IMR-90 (cell line): ENCODE measurements around the gene IL2RA. TPM values are rescaled to one million over a fixed set of nuclear protein-coding genes. Genes with fewer than 3 reads are reported as not detected.

Experiments
- ATAC-seq: fragments of 200-7000 bp; cut with Tn5 transposase; 2 replicates; pipeline ENCODE4 v1.9.1; 2020; ENCODE audit warnings: low read depth, mild to moderate bottlenecking, moderate library complexity
- BruUV-seq: library from RNA; stranded (reverse); fragments of 400-500 nt; replicated peaks from 2 replicates; lab custom pipeline; 2021; lab: Mats Ljungman, UMichigan
- CTCF ChIA-PET: fragments of 300-600 bp; formaldehyde crosslinking; extraction: SDS; loops from one replicate; lab custom pipeline; 2021; ENCODE audit warnings: antibody characterized with exemption; lab: Yijun Ruan, JAX
- POLR2A ChIA-PET: fragments of 300-600 bp; sonication (Branson Sonifier 250); formaldehyde crosslinking; loops from one replicate; lab custom pipeline; 2022; ENCODE audit warnings: antibody characterized with exemption; ENCODE audit not compliant: unreplicated experiment; lab: Charles Lee
- DNase-seq: peaks from one replicate; pipeline ENCODE4 v3.0.0; 2013
- H2AFZ ChIP-seq: replicated peaks from 2 replicates; pipeline ENCODE3; 2013; ENCODE audit warnings: low read length, mild to moderate bottlenecking; ENCODE audit not compliant: poor library complexity
- H2AK5ac ChIP-seq: 2 replicates; pipeline ENCODE4 v1.6.1; 2013; ENCODE audit warnings: low read depth, low read length, inconsistent platforms
- H2AK9ac ChIP-seq: replicated peaks from 2 replicates; pipeline ENCODE3; 2013; ENCODE audit warnings: mild to moderate bottlenecking, low read depth, low read length, moderate library complexity; ENCODE audit not compliant: poor library complexity
- H2BK120ac ChIP-seq: 2 replicates; pipeline ENCODE4 v1.6.1; 2013; ENCODE audit warnings: low read depth, low read length, inconsistent platforms
- H2BK15ac ChIP-seq: 3 replicates; pipeline ENCODE4 v1.6.1; 2013; ENCODE audit warnings: low read depth, low read length, inconsistent platforms
- H2BK20ac ChIP-seq: 2 replicates; pipeline ENCODE4 v1.6.1; 2013; ENCODE audit warnings: low read depth, mild to moderate bottlenecking, inconsistent platforms, low read length, moderate library complexity
- H2BK5ac ChIP-seq: 2 replicates; pipeline ENCODE4 v1.6.1; 2013; ENCODE audit warnings: mild to moderate bottlenecking, low read depth, low read length, inconsistent platforms; ENCODE audit not compliant: poor library complexity, severe bottlenecking
- H3K14ac ChIP-seq: replicated peaks from 2 replicates; pipeline ENCODE4 v1.6.1; 2013; ENCODE audit warnings: low read depth, low read length, inconsistent platforms
- H3K18ac ChIP-seq: 2 replicates; pipeline ENCODE4 v1.6.1; 2013; ENCODE audit warnings: low read depth, low read length, control low read depth
- H3K23ac ChIP-seq: 2 replicates; pipeline ENCODE4 v1.6.1; 2013; ENCODE audit warnings: low read depth, low read length, inconsistent platforms
- H3K27ac ChIP-seq: 2 replicates; pipeline ENCODE4 v1.5.1; 2013; ENCODE audit warnings: mild to moderate bottlenecking, control low read depth, low read length; ENCODE audit not compliant: insufficient read depth
- H3K27me3 ChIP-seq: 2 replicates; pipeline ENCODE4 v1.6.1; 2013; ENCODE audit warnings: low read length; ENCODE audit not compliant: control insufficient read depth, insufficient read depth
- H3K36me3 ChIP-seq: 2 replicates; pipeline ENCODE4 v1.6.1; 2013; ENCODE audit warnings: low read length, mixed read lengths; ENCODE audit not compliant: control insufficient read depth, insufficient read depth
- H3K4ac ChIP-seq: 2 replicates; pipeline ENCODE4 v1.6.1; 2013; ENCODE audit warnings: low read depth, low read length, inconsistent platforms
- H3K4me1 ChIP-seq: 2 replicates; pipeline ENCODE4 v1.6.1; 2013; ENCODE audit warnings: low read length, mixed read lengths; ENCODE audit not compliant: control insufficient read depth, insufficient read depth
- H3K4me2 ChIP-seq: 2 replicates; pipeline ENCODE4 v1.6.1; 2013; ENCODE audit warnings: low read depth, mild to moderate bottlenecking, control low read depth, low read length, moderate library complexity
- H3K4me3 ChIP-seq: 2 replicates; pipeline ENCODE4 v1.5.1; 2013; ENCODE audit warnings: low read depth, mild to moderate bottlenecking, control low read depth, low read length, moderate library complexity; ENCODE audit not compliant: insufficient read depth
- H3K56ac ChIP-seq: 2 replicates; pipeline ENCODE4 v1.6.1; 2013; ENCODE audit warnings: low read length, inconsistent platforms; ENCODE audit not compliant: insufficient read depth; ENCODE audit errors: extremely low read depth
- H3K79me1 ChIP-seq, 2 experiments: 2 replicates each; pipeline ENCODE4 v1.6.1; 2013; ENCODE audit warnings: low read length in 2 of 2, inconsistent platforms in 1 of 2, low read depth in 1 of 2
- H3K9ac ChIP-seq: 2 replicates; pipeline ENCODE4 v1.6.1; 2013; ENCODE audit warnings: low read depth, low read length, control low read depth
- H3K9me1 ChIP-seq: 2 replicates; pipeline ENCODE4 v1.6.1; 2013; ENCODE audit warnings: low read length, inconsistent platforms; ENCODE audit not compliant: insufficient read depth
- H3K9me3 ChIP-seq: 2 replicates; pipeline ENCODE4 v1.6.1; 2013; ENCODE audit warnings: low read length; ENCODE audit not compliant: control insufficient read depth, insufficient read depth
- H4K20me1 ChIP-seq: 2 replicates; pipeline ENCODE4 v1.6.1; 2013; ENCODE audit warnings: low read length, inconsistent platforms; ENCODE audit not compliant: insufficient read depth
- H4K5ac ChIP-seq: 2 replicates; pipeline ENCODE4 v1.6.1; 2013; ENCODE audit warnings: mild to moderate bottlenecking, low read depth, low read length, control low read depth
- H4K8ac ChIP-seq, 2 experiments: 2 replicates each; pipeline ENCODE4 v1.6.1; 2013; ENCODE audit warnings: low read depth in 2 of 2, low read length in 2 of 2, control low read depth in 1 of 2, inconsistent platforms in 1 of 2
- H4K91ac ChIP-seq: 2 replicates; pipeline ENCODE4 v1.6.1; 2013; ENCODE audit warnings: low read depth, low read length, inconsistent platforms; ENCODE audit not compliant: insufficient read depth
- BHLHE40 ChIP-seq: fragments of 150-350 bp; IDR thresholded peaks from 2 replicates; pipeline ENCODE4 v1.6.1; 2016; ENCODE audit warnings: mild to moderate bottlenecking, low read depth, low read length
- CEBPB ChIP-seq: IDR thresholded peaks from 2 replicates; pipeline ENCODE4 v1.6.1; 2012; ENCODE audit warnings: low read depth, low read length, improper control_type of control experiment
- CHD1 ChIP-seq: IDR thresholded peaks from 2 replicates; pipeline ENCODE4 v1.6.1; 2012; ENCODE audit warnings: low read depth, low read length, improper control_type of control experiment
- FOS ChIP-seq: fragments of 150-350 bp; IDR thresholded peaks from 2 replicates; pipeline ENCODE4 v1.6.1; 2016; ENCODE audit warnings: low read depth, low read length
- MAFK ChIP-seq: IDR thresholded peaks from 2 replicates; pipeline ENCODE4 v1.6.1; 2012; ENCODE audit warnings: low read depth, low read length, improper control_type of control experiment
- MAZ ChIP-seq: IDR thresholded peaks from 2 replicates; pipeline ENCODE4 v1.6.1; 2012; ENCODE audit warnings: low read depth, mild to moderate bottlenecking, low read length, improper control_type of control experiment, moderate library complexity, borderline replicate concordance
- MXI1 ChIP-seq: IDR thresholded peaks from 2 replicates; pipeline ENCODE4 v1.6.1; 2012; ENCODE audit warnings: low read depth, mild to moderate bottlenecking, low read length, moderate library complexity, borderline replicate concordance
- NFE2L2 ChIP-seq: fragments of 150-350 bp; IDR thresholded peaks from 2 replicates; pipeline ENCODE4 v1.6.1; 2016; ENCODE audit warnings: low read depth, mild to moderate bottlenecking, low read length
- POLR2A ChIP-seq: IDR thresholded peaks from 2 replicates; pipeline ENCODE4 v1.6.1; 2012; ENCODE audit warnings: mild to moderate bottlenecking, low read depth, low read length
- RAD21 ChIP-seq: IDR thresholded peaks from 2 replicates; pipeline ENCODE4 v1.6.1; 2012; ENCODE audit warnings: low read length, improper control_type of control experiment
- RCOR1 ChIP-seq: IDR thresholded peaks from 2 replicates; pipeline ENCODE4 v1.6.1; 2012; ENCODE audit warnings: mild to moderate bottlenecking, low read length, improper control_type of control experiment; ENCODE audit not compliant: insufficient replicate concordance
- RFX5 ChIP-seq: IDR thresholded peaks from 2 replicates; pipeline ENCODE4 v1.8.0; 2012; ENCODE audit warnings: low read depth, mild to moderate bottlenecking, low read length, moderate library complexity
- SMC3 ChIP-seq: fragments of 150-350 bp; IDR thresholded peaks from 2 replicates; pipeline ENCODE4 v1.6.1; 2016; ENCODE audit warnings: low read depth, mild to moderate bottlenecking, antibody characterized with exemption, low read length, moderate library complexity
- WGBS, 2 experiments: methylation state at CpG; one replicate each; pipeline versions ENCODE4 v1.1.5 to v1.1.7; 2013; ENCODE audit warnings: missing lambda C conversion rate in 2 of 2; ENCODE audit not compliant: insufficient read length in 1 of 2; ENCODE audit errors: extremely low coverage in 2 of 2; 5-methylcytosine and 5-hydroxymethylcytosine counted together
- dilution Hi-C: fragments of 300-500 bp; cut with HindIII; formaldehyde crosslinking; loops from one replicate; pipeline ENCODE4 v1.14.3; 2018; ENCODE audit warnings: low sequenced_read_pairs; ENCODE audit not compliant: unreplicated experiment
- in situ Hi-C: fragments of 300-500 bp; cut with MboI; formaldehyde crosslinking; loops from 3 replicates; pipeline ENCODE4 v1.14.3; 2019; ENCODE audit warnings: low sequenced_read_pairs, inconsistent platforms, mixed read lengths
- intact Hi-C: fragments of 100-400 bp; cut with micrococcal nuclease; formaldehyde crosslinking; loops from 2 replicates; pipeline ENCODE4 v1.10.0; 2022
- polyA plus RNA-seq, 3 experiments: library from polyadenylated mRNA; depleted of rRNA; stranded (reverse); fragments of >200 nt; gene quantifications; 2 replicates each; pipeline ENCODE4 v1.2.3, GENCODE V29; 2012; ENCODE audit warnings: low replicate concordance in 1 of 3
- total RNA-seq: library from RNA; depleted of rRNA; stranded (reverse); fragments of >200 nt; gene quantifications from 2 replicates; pipeline ENCODE4 v1.2.3, GENCODE V29; 2012
- TF ChIP-seq, protein P1 (sequence below): conservative IDR thresholded peaks from 2 replicates; pipeline ENCODE4 v1.5.1; 2012; ENCODE audit warnings: mild to moderate bottlenecking, low read depth, low read length, improper control_type of control experiment
- TF ChIP-seq, protein P2 (sequence below): fragments of 150-350 bp; IDR thresholded peaks from 2 replicates; pipeline ENCODE4 v1.6.1; 2017; ENCODE audit warnings: mild to moderate bottlenecking, antibody characterized with exemption, low read length, low read depth
- TF ChIP-seq, protein P3 (sequence below): fragments of 150-350 bp; IDR thresholded peaks from 2 replicates; pipeline ENCODE4 v1.6.1; 2016; ENCODE audit warnings: low read depth, mild to moderate bottlenecking, low read length, moderate library complexity, borderline replicate concordance

Gene IL2RA
- total and polyA plus RNA-seq, 2 of the 4 experiments (the other 2 are of a cell fraction) = not detected

DNA sequence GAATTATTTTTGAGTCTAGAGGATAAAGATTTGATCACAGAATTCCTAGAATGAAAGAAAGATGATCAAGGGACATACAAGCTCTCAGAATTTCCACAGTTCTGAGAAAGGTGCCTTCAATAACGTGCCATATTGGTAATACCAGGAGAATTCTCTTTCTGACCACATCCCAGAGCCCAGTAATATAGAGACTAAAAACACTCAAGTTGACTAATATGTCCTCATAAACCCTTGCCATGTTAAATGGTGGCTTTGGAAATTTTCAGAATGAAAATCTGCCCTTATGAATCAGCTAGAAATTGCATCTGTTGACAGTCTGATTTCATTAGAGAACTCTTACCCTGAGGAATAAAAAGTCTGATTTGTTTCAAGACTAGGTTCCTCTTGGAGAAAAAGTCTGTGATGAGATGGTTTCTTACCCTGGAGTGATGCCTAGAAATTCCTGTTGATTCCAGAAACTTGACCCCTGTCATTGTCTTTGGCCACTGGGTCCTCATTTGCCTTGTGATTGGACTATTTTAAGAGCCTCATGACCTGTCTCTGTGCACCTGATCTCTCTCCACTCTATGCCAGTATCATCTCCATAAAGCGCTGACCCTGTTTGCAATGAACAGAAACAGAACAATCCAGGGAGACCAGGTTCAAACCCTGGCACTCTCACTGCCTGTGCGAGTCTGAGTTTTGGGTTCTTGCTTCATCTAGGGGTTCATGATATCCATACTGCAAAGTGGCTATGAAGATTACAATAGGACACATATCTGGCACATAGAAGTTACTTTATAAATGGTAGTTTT is 3.3 kb downstream of the IL2RA start:
- no peak overlapping the region for H3K9ac ChIP-seq
- peaks cover 21% of the 10 kb centered on the region for H3K27me3 ChIP-seq
- H3K79me1 ChIP-seq = no peaks in the 10 kb centered on the region
- H3K9me1 ChIP-seq = no peaks in the 10 kb centered on the region
- no peak overlapping the region for H4K91ac ChIP-seq
- no peak overlapping the region for H3K23ac ChIP-seq
- no peak overlapping the region for H4K8ac ChIP-seq
- intact Hi-C loops (no loop called here), in situ Hi-C loops (no loop called here), dilution Hi-C loops (no loop called here)
- no peak overlapping the region for H2AK9ac ChIP-seq
- H3K18ac ChIP-seq = no peak overlapping the region
- H2BK20ac ChIP-seq = no peak overlapping the region
- ChIA-PET CTCF (no interaction called here), POLR2A (no interaction called here)
- no peak overlapping the region for H3K4me2 ChIP-seq
- 90% methylated on average over 2 of the region's 3 CpGs; no CpG with 5 or more reads in 1 of the 2 experiments for WGBS, 2 experiments
- H3K56ac ChIP-seq = no peak overlapping the region
- no peak for ATAC-seq
- BruUV-seq = no TSS peak
- TF ChIP-seq BHLHE40 = no peak
- no peak for TF ChIP-seq NFE2L2
- no peak for TF ChIP-seq CHD1
- TF ChIP-seq, protein P1, sequence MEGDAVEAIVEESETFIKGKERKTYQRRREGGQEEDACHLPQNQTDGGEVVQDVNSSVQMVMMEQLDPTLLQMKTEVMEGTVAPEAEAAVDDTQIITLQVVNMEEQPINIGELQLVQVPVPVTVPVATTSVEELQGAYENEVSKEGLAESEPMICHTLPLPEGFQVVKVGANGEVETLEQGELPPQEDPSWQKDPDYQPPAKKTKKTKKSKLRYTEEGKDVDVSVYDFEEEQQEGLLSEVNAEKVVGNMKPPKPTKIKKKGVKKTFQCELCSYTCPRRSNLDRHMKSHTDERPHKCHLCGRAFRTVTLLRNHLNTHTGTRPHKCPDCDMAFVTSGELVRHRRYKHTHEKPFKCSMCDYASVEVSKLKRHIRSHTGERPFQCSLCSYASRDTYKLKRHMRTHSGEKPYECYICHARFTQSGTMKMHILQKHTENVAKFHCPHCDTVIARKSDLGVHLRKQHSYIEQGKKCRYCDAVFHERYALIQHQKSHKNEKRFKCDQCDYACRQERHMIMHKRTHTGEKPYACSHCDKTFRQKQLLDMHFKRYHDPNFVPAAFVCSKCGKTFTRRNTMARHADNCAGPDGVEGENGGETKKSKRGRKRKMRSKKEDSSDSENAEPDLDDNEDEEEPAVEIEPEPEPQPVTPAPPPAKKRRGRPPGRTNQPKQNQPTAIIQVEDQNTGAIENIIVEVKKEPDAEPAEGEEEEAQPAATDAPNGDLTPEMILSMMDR = no peak
- TF ChIP-seq SMC3 = no peak
- TF ChIP-seq RAD21 = no peak
- TF ChIP-seq RFX5 = no peak
- no peak for TF ChIP-seq FOS
- TF ChIP-seq, protein P2, sequence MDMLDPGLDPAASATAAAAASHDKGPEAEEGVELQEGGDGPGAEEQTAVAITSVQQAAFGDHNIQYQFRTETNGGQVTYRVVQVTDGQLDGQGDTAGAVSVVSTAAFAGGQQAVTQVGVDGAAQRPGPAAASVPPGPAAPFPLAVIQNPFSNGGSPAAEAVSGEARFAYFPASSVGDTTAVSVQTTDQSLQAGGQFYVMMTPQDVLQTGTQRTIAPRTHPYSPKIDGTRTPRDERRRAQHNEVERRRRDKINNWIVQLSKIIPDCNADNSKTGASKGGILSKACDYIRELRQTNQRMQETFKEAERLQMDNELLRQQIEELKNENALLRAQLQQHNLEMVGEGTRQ = no peak
- TF ChIP-seq, protein P3, sequence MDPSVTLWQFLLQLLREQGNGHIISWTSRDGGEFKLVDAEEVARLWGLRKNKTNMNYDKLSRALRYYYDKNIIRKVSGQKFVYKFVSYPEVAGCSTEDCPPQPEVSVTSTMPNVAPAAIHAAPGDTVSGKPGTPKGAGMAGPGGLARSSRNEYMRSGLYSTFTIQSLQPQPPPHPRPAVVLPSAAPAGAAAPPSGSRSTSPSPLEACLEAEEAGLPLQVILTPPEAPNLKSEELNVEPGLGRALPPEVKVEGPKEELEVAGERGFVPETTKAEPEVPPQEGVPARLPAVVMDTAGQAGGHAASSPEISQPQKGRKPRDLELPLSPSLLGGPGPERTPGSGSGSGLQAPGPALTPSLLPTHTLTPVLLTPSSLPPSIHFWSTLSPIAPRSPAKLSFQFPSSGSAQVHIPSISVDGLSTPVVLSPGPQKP = no peak
- TF ChIP-seq CEBPB = no peak
- no peak for TF ChIP-seq MXI1
- no peak for TF ChIP-seq MAZ
- TF ChIP-seq POLR2A = no peak
- TF ChIP-seq RCOR1 = no peak
- no peak for TF ChIP-seq MAFK
- no peaks in the 10 kb centered on the region for H3K36me3 ChIP-seq
- H4K20me1 ChIP-seq = no peaks in the 10 kb centered on the region
- H2BK5ac ChIP-seq = no peak overlapping the region
- H2BK15ac ChIP-seq = no peak overlapping the region
- no peak overlapping the region for H3K4ac ChIP-seq
- H2AFZ ChIP-seq = no peak overlapping the region
- no peak overlapping the region for H4K5ac ChIP-seq
- no peak overlapping the region for H2AK5ac ChIP-seq
- no peaks in the 10 kb centered on the region for H3K9me3 ChIP-seq
- no peak overlapping the region for H2BK120ac ChIP-seq
- H3K4me1 ChIP-seq = no peaks in the 10 kb centered on the region
- no peak overlapping the region for H3K27ac ChIP-seq
- no peak overlapping the region for H3K14ac ChIP-seq
- H3K4me3 ChIP-seq = no peak overlapping the region
- DNase-seq = no peak
